GM21423 (cell line): ENCODE results near the gene FOXF1.

Experiments used
- ATAC-seq: cut with Tn5 transposase; IDR thresholded peaks from one replicate; pipeline ENCODE4 v1.9.1; 2021; ENCODE audit warnings: mild to moderate bottlenecking, moderate library complexity; ENCODE audit not compliant: unreplicated experiment

Gene FOXF1

DNA sequence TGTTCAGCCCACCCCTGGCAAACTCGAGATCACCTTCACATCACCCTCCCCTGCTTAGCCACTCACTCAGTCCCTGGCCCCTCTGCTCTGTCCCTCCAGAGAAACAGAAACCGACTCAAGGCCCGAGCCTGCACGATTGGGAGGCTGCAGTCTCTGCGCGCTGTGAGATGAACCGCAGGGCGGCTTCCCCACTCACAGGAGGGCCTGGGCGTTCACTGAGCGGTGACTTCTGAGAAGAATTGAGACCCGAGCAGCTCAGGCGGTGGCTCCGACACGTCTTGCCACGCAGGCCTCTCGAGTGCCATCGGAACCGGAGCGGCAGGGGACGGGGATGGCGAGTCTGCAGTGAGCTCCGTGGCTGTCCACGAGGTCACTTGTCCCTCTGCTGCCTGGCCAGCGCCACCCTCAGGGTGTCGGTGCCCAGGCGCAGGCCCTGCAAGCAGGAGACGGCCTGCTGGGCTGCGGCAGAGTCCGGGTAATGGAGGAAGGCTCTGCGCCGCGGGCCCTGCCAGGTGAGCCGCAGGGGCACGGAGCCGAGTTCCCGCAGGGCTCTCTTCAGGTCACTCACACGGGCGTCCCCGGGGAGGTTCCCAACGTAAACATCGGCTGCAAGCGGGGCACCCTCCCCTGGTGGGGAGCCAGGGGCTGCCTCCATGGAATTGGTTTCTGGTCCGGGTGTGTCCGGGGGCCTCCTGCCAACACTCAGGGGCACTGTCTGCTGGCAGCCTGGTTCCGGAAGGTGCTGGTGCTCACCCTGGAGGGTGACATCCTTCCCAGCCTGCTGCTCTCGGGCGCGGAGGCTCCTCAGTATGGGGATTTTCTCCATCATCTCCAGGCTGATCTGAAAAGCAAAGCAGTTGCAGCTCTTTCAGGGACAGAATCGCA, 21.6 kb downstream of the FOXF1 start:
- ATAC-seq, result no peak

DNA sequence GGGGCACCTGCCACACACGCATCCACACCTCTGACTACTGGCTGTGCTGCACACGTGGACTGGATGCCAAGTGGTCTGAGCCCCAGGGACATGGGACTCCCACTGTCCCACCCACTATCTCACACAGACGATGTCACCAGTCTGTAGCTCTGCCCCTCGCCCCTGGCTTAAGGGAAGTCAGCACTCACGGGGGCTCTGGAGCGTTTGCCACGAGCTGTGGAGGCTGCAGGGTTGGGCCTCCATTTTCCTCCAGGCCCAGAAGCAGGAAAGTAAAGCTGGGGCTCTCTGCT, 22.1 kb downstream of the FOXF1 start:
- ATAC-seq, result no peak

GRCh38 chr16:86533076-86533475, 22.7 kb downstream of the FOXF1 start:
- no peak for ATAC-seq

DNA sequence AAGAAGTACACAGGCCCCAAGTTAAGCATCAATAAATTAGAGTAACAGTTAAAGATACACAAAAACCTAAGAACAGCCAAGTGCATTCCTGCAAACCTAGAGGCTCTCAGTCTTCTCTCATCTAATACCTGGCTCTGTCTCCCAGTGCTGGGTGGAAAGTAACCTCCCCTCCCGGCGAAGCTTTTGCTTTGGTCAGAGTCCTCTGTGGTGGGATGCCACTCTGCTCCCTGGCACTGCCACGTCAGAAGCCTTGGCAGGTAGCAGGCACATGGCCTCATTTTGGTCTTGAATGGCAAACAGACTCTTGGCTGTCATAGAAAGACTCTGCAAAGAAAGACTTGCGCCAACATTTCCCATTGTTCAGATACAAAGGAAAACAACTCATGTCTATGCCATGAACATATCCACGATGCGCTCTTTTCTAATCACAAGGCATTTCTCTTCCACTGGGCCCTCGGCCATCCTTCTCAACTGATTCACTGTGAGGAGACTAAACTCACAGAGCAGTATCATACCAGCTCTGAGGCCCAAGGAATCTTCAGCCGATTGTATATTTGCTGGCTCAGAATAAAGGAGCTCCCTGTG, 23.5 kb downstream of the FOXF1 start:
- ATAC-seq, result no peak

DNA sequence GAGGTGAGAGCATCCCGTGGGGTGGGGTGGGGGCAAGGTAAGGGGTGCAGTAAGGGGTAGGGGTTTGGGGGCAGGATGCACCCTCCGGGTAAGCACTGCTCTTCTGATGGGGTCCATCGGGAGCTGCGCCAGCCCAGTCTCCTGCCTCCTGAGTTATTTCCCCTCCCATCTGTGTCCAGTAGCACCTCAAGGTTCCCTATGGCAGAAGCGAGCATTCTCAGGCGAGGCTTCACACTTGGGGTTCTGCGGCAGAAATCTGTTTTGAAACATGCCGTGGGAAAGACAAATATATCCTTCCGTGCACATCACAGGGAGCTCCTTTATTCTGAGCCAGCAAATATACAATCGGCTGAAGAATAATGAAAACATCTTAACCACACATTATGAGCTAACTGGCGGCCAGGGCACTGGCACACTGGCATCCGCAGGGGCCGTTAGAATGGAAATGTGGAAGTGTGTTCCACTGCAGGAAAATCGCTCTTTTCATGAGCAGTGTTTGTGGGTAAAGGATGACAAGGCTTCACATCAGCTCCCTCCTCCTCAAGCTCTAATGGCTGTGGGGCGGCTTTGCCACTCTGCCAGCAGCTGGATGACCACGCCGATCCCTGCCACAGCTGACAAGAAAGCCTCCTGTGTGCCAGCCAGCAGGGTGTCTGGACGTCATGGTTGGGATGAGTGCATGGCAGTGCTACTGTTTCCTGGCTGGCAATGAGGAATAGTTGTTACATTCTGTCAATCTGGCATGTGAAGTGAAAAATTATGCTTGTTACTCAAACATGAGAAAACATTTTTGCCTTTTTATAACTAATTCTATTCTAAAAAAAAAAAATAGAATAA, 24.7 kb downstream of the FOXF1 start:
- no peak for ATAC-seq

DNA sequence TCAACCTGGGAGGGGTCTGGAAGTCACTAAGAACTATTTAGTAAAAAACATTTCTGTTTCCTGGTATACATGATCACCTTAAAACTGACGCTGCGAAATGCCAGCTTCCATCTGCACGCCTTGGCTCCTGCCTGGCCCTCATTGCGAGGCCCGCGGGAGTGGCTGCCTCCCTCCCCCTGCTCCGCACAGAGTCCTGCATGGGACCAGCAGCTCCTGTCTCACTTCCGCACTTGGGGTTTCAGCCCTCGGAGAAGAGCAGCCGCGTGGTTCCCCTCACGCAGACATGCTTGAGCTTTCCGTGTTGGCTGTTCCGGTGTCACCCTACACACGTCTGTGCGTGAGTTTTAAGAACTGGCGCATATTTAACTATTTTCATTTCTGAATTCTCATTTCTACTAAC, 26.3 kb downstream of the FOXF1 start:
- ATAC-seq, result no peak

DNA sequence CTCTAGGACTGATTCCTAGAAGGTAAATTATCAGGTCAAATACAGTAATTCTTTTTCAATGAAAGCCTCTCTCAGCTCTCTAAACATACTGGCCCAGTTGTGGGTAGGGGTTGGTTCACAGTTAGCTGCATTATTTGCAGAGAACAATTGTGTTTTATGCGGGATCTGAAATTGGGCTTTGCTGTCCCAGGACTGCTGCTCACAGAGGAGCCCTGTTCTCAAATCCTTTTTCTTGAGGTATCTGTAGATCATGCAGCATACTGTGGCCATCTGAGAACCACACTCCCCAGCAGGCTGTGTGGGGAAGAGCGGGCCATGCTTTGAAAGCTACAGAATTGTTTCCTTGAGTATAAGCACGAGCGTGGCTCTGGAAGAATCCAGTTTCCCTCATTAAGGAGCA, 27.2 kb downstream of the FOXF1 start:
- no peak for ATAC-seq

DNA sequence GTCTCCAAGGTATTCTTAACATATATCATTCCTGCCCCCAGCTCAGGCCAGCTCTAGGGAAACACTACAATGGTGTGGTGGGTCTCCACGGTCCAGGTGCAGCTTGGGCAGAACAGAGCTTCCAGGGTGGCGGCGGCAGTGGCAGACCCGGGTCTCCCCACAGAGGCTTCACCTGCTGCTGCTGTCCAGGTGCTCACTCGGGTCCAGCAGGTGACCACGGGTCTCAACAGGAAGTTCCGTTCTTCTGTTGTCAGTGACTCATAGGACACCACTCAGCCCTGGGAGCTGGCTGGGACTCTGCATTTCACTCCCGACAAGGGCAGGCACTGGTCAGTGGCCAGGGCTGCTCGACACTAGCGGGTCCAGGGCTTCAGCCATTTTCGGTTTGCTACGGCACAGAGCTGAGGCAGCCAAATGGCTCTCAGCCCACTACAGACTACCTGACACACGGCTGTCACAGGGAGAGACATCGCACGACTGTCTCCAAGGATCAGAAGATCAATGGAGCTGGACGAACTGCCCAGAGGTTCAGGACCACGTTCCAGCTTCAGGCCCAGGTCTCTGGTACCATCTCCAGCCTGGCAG, 28.0 kb downstream of the FOXF1 start:
- ATAC-seq, result no peak

GRCh38 chr16:86540894-86541293, 30.6 kb downstream of the FOXF1 start:
- ATAC-seq, result no peak

GRCh38 chr16:86541560-86541959, 31.2 kb downstream of the FOXF1 start:
- ATAC-seq, result no peak

- ATAC-seq, result no peak
These were observed 32.7 kb downstream of the FOXF1 start for GRCh38 chr16:86542756-86543750.

- no peak for ATAC-seq
These were observed 35.2 kb downstream of the FOXF1 start for GRCh38 chr16:86545481-86545880.

DNA sequence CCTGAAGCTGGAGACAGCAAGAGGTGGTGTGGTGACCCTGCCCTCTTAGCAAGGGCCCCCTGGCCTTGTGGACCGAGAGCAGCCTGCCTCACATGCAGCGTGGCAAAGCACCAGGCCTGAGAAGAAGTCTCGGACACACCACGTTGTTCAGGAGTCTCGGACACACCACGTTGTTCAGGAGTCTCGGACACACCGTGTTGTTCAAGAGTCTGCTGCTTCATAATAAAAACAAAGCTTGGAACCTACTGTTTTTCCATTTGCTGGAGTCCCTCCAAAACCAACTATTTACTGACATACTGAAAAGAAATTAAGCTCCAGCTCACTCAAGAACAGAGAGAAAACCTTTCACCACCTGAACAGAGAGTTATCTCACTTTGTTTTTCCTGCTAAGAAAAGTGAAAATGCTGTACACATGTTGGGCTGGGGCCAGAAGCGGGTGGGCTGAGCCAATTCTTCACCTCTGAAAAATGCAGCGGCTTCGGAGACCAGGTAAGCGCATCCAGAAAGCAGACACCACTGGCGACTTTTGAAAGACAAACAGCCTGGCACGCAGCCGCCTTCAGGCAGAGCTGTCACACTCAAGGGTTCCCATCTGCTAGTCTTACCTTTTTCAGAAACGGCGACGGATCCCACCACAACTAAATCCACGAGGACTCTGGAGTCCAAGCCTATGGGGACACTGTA, 35.8 kb downstream of the FOXF1 start:
- no peak for ATAC-seq

- ATAC-seq, result no peak
These were observed 36.3 kb downstream of the FOXF1 start for GRCh38 chr16:86546638-86547013.

DNA sequence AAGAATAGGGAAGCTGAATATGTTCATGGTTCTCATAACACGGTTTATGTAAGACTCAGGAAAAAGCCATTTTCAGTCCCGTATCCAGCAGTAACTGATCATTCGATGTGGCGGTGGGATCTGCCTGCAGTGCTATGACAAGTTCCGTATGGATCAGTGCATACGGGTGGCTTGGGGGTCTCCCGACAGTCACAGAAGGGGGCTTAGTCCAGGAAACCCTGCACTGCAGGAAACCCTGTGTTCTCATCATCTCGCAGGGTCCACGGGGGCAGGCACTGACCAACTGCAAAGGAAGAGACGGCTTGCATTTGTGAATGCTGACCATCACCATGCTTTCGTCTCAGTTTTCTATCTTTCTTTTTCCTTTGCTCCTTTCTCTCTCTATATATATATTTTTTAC, 37.0 kb downstream of the FOXF1 start:
- no peak for ATAC-seq

- ATAC-seq, result no peak
These were observed 39.0 kb downstream of the FOXF1 start for GRCh38 chr16:86549076-86549892.

DNA sequence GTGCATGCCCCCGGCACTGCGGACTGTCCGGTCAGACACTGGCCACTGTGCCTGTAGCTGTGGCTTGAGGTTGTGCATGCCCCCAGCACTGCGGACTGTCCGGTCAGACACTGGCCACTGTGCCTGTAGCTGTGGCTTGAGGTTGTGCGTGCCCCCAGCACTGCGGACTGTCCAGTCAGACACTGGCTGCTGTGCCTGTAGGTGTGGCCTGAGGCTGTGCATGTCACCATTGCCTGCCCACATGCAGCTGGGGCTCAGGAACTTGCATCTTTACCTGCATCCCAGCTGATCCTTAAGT, 39.5 kb downstream of the FOXF1 start:
- ATAC-seq, result no peak

- ATAC-seq, result no peak
These were observed 40.0 kb downstream of the FOXF1 start for GRCh38 chr16:86550281-86550680.

DNA sequence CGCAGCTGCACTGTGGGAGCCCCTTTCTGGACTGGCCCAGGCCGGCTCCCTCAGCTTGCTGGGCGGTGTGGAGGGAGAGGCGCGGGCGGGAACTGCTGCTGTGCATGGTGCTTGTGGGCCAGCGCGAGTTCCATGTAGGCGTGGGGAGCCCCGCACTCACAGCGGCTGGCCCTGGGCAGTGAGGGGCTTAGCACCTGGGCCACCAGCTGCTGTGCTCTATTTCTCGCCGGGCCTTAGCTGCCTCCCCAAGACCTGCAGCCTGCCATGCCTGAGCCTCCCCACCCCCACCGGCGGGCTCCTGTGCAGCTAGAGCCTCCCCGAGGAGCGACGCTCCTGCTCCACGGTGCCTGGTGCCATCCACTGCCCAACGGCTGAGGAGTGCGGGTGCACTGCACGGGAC, 43.0 kb downstream of the FOXF1 start:
- no peak for ATAC-seq
